OCI-LY3 (cell line): Measurements from ENCODE around the gene SPON1.

ENCODE experiments used
- CTCF ChIP-seq: fragments of 200-600, 300-600 bp; sonication (generic); IDR thresholded peaks from 2 replicates; pipeline ENCODE4 v1.5.1; 2014; ENCODE audit warnings: antibody characterized with exemption, low read length, low read depth
- EZH2phosphoT487 ChIP-seq: fragments of 200-600 bp; shearing (Covaris generic); IDR thresholded peaks from 2 replicates; pipeline ENCODE4 v1.6.1; 2018; ENCODE audit warnings: antibody characterized with exemption, mixed run types, low read depth

- TF ChIP-seq CTCF (no peak), EZH2phosphoT487 (no peak)
Observed at GRCh38 chr11:14015711-14016110, 53.2 kb downstream of the SPON1 start.
